NCI-H345 treated with DMSO at 0.1 percent for 48 hours (cell line): Measurements from ENCODE around the gene CCDC97.
"Not testable (repeated sequence)": the region's sequence is repeated elsewhere in the genome, so short reads cannot be mapped to it uniquely, and the experiment has no call there.

ENCODE experiments used
- DNase-seq: peaks from one replicate; lab custom pipeline; 2025; ENCODE audit not compliant: unreplicated experiment; lab: John Stamatoyannopoulos, UW

Gene CCDC97

GRCh38 chr19:41332000-41332399, 22.0 kb downstream of the CCDC97 start:
- DNase-seq, result no peak

GRCh38 chr19:41332468-41332867, 22.5 kb downstream of the CCDC97 start:
- no peak for DNase-seq

- DNase-seq, result no peak
Observed at GRCh38 chr19:41334793-41335192, 24.8 kb downstream of the CCDC97 start.

GRCh38 chr19:41335467-41335866, 25.5 kb downstream of the CCDC97 start:
- no peak for DNase-seq

GRCh38 chr19:41339936-41340335, 30.0 kb downstream of the CCDC97 start:
- no peak for DNase-seq

GRCh38 chr19:41341669-41342490, 31.9 kb downstream of the CCDC97 start:
- no peak for DNase-seq

- DNase-seq, result no peak
Observed at GRCh38 chr19:41344162-41344561, 34.2 kb downstream of the CCDC97 start.

- not testable (repeated sequence) for DNase-seq
Observed at GRCh38 chr19:41346916-41347315, 36.9 kb downstream of the CCDC97 start.

GRCh38 chr19:41350735-41351338, 40.9 kb downstream of the CCDC97 start:
- DNase-seq, result no peak

- DNase-seq, result no peak
Observed at GRCh38 chr19:41351339-41352245, 41.6 kb downstream of the CCDC97 start.

- DNase-seq, result no peak
Observed at GRCh38 chr19:41352279-41352608, 42.3 kb downstream of the CCDC97 start.

- DNase-seq, result no peak
Observed at GRCh38 chr19:41352609-41353465, 42.9 kb downstream of the CCDC97 start.

GRCh38 chr19:41353466-41354342, 43.7 kb downstream of the CCDC97 start, which contains the start of gene TGFB1:
TGFB1 (minus strand) TSS chr19:41353922; CDS start chr19:41353044, 878 bp downstream.
- no peak for DNase-seq

GRCh38 chr19:41354343-41354953, 44.5 kb downstream of the CCDC97 start:
- no peak for DNase-seq

- DNase-seq, result no peak
Observed at GRCh38 chr19:41355035-41355434, 45.1 kb downstream of the CCDC97 start.

- DNase-seq, result no peak
Observed at GRCh38 chr19:41355802-41356201, 45.8 kb downstream of the CCDC97 start.

GRCh38 chr19:41356984-41357739, 47.2 kb downstream of the CCDC97 start:
- no peak for DNase-seq

GRCh38 chr19:41357746-41358145, 47.8 kb downstream of the CCDC97 start:
- DNase-seq, result no peak

GRCh38 chr19:41359741-41360140, 49.8 kb downstream of the CCDC97 start:
- DNase-seq, result no peak
